ENCODE measurements around the gene GFRA1.

DNA sequence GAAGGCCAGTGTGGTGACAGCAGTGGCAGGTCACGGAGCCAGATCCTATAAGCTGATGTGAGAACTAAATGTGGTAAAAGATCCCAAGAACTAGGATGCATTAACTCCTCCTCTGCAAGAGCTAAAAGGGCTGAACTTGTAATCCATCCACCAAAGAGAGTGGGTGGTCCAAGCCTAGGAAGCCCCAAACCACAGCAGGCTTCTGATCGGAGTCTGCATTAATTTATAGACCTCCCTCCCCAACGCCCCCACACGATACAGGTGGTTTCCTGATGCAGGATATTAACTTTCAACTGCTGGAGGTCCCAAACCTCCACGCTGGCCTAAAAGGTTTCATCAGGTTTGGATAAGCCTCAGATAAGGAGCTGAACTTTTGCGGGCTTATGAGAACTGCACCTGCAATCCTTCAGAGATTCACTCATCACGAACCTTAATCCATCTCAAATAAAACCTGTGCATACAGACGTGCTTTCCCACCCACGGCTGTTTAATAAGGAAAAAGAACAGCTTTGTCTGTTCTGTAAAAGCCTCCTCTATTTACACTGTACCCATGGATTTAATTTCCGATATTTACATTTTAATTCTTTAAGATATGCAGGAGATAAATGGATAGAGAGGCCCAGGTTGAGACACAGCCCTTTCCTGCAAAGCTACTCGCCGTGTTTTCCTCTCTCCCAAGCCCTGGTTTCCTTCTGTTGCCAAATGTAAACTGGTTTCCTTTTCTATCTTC is 74.9 kb downstream of the GFRA1 start:
- no peak for TF ChIP-seq POLR2AphosphoS5 (IDR thresholded peaks at IDR 0.05)
- TF ChIP-seq, protein P1, sequence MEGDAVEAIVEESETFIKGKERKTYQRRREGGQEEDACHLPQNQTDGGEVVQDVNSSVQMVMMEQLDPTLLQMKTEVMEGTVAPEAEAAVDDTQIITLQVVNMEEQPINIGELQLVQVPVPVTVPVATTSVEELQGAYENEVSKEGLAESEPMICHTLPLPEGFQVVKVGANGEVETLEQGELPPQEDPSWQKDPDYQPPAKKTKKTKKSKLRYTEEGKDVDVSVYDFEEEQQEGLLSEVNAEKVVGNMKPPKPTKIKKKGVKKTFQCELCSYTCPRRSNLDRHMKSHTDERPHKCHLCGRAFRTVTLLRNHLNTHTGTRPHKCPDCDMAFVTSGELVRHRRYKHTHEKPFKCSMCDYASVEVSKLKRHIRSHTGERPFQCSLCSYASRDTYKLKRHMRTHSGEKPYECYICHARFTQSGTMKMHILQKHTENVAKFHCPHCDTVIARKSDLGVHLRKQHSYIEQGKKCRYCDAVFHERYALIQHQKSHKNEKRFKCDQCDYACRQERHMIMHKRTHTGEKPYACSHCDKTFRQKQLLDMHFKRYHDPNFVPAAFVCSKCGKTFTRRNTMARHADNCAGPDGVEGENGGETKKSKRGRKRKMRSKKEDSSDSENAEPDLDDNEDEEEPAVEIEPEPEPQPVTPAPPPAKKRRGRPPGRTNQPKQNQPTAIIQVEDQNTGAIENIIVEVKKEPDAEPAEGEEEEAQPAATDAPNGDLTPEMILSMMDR (IDR thresholded peaks at IDR 0.05), result no peak
